Omental fat pad (tissue), 4 donors: ENCODE results near the gene TPO. TPM values are rescaled to one million over a fixed set of nuclear protein-coding genes. Genes with fewer than 3 reads are reported as not detected.

Source experiments
- ATAC-seq: fragments of 150-250 bp; one replicate; pipeline ENCODE4 v1.9.1; 2016; ENCODE audit warnings: mild to moderate bottlenecking, moderate library complexity; ENCODE audit not compliant: low FRiP score
- DNase-seq: peaks from one replicate; pipeline ENCODE4 v3.0.0-alpha.2; 2019; ENCODE audit warnings: low spot score
- CTCF ChIP-seq, 3 donors: fragments of 450-650 bp; IDR thresholded peaks; one replicate each; pipeline ENCODE4 v1.5.1; 2016 to 2017; ENCODE audit warnings: antibody characterized with exemption in 3 of 3, mild to moderate bottlenecking in 3 of 3, moderate library complexity in 2 of 3
- total RNA-seq, 4 donors: library from RNA; depleted of rRNA; stranded (reverse); fragments of >200 nt; gene quantifications; one replicate each; pipeline ENCODE4 v1.1.0, GENCODE V29; 2016

The TPO gene
- total RNA-seq, 4 donors from 2014 or later = 3.0 to 27.1 (median 13.1) TPM

GRCh38 chr2:1431886-1432400 is 18.7 kb downstream of the TPO start:
- no peak for ATAC-seq
- DNase-seq = no peak
- TF ChIP-seq CTCF (IDR thresholded peaks at IDR 0.05) = no peak

GRCh38 chr2:1432726-1433125 is 19.5 kb downstream of the TPO start:
- TF ChIP-seq CTCF (IDR thresholded peaks at IDR 0.05) = no peak
- DNase-seq (no peak), ATAC-seq (no peak)

GRCh38 chr2:1436369-1436768 is 23.1 kb downstream of the TPO start:
- ATAC-seq (no peak), DNase-seq (no peak)
- TF ChIP-seq CTCF (IDR thresholded peaks at IDR 0.05) = no peak

GRCh38 chr2:1437101-1437500 is 23.8 kb downstream of the TPO start:
- TF ChIP-seq CTCF (IDR thresholded peaks at IDR 0.05) = no peak
- ATAC-seq = no peak
- no peak for DNase-seq

- DNase-seq (no peak), ATAC-seq (no peak)
- no peak for TF ChIP-seq CTCF (IDR thresholded peaks at IDR 0.05)
Measured at GRCh38 chr2:1437537-1437936, 24.3 kb downstream of the TPO start.

- no peak for DNase-seq
Measured at GRCh38 chr2:1438972-1439371, 25.7 kb downstream of the TPO start.

More at GRCh38 chr2:1438972-1439371, 25.7 kb downstream of the TPO start:
- no peak for TF ChIP-seq CTCF (IDR thresholded peaks at IDR 0.05)
- no peak for ATAC-seq
